Mesodermal cell (in vitro differentiated cells): Measurements from ENCODE around the gene SLC6A13.

Experiments
- H3K27ac ChIP-seq: 2 replicates; pipeline ENCODE4 v1.7.0; 2013; ENCODE audit warnings: mild to moderate bottlenecking, low read depth, low read length, moderate library complexity; ENCODE audit not compliant: severe bottlenecking
- H3K36me3 ChIP-seq: 2 replicates; pipeline ENCODE4 v1.7.1; 2013; ENCODE audit warnings: mild to moderate bottlenecking, low read length, moderate library complexity; ENCODE audit not compliant: control insufficient read depth, insufficient read depth
- H3K4me1 ChIP-seq: one replicate; pipeline ENCODE4 v1.7.1; 2013; ENCODE audit warnings: mild to moderate bottlenecking, low read length; ENCODE audit not compliant: insufficient read depth, control insufficient read depth, poor library complexity, severe bottlenecking
- H3K4me3 ChIP-seq: 2 replicates; pipeline ENCODE4 v1.7.0; 2013; ENCODE audit warnings: low read length, control low read depth, mild to moderate bottlenecking; ENCODE audit not compliant: insufficient read depth, poor library complexity, severe bottlenecking; ENCODE audit errors: extremely low read depth
- H3K9me3 ChIP-seq: 2 replicates; pipeline ENCODE4 v1.7.1; 2013; ENCODE audit warnings: mild to moderate bottlenecking, low read length, moderate library complexity; ENCODE audit not compliant: control insufficient read depth
- WGBS, 2 experiments: methylation state at CpG; one replicate each; pipeline ENCODE4 v1.1.5; 2013; ENCODE audit warnings: missing lambda C conversion rate in 2 of 2; ENCODE audit not compliant: insufficient coverage in 2 of 2; 5-methylcytosine and 5-hydroxymethylcytosine counted together

Gene SLC6A13

GRCh38 chr12:227286-227915 is 35.2 kb downstream of the SLC6A13 start:
- no peaks in the 10 kb centered on the region for H3K9me3 ChIP-seq
- no peak overlapping the region for H3K27ac ChIP-seq
- WGBS, 2 experiments: 73 to 100% methylated on average over 2 to 3 of the region's 7 CpGs
- H3K36me3 ChIP-seq: no peaks in the 10 kb centered on the region
- no peaks in the 10 kb centered on the region for H3K4me1 ChIP-seq
- no peak overlapping the region for H3K4me3 ChIP-seq

- Histone ChIP-seq H3K36me3 (no peaks in the 10 kb centered on the region), H3K4me1 (no peaks in the 10 kb centered on the region), H3K27ac (no peak overlapping the region), H3K4me3 (no peak overlapping the region), H3K9me3 (no peaks in the 10 kb centered on the region)
- WGBS, 2 experiments: 81 to 90% methylated on average over 13 of the region's 14 CpGs
Measured at GRCh38 chr12:226401-226800, 36.2 kb downstream of the SLC6A13 start.

- Histone ChIP-seq H3K36me3 (no peaks in the 10 kb centered on the region), H3K27ac (no peak overlapping the region), H3K4me3 (no peak overlapping the region), H3K9me3 (no peaks in the 10 kb centered on the region), H3K4me1 (no peaks in the 10 kb centered on the region)
- 88 to 94% methylated on average over 18 of the region's 18 CpGs for WGBS, 2 experiments
Measured at GRCh38 chr12:225012-225411, 37.6 kb downstream of the SLC6A13 start.

- WGBS, 2 experiments: 96 to 98% methylated on average over 8 of the region's 9 CpGs
- H3K4me1 ChIP-seq: no peaks in the 10 kb centered on the region
- no peak overlapping the region for H3K27ac ChIP-seq
- H3K4me3 ChIP-seq: no peak overlapping the region
- H3K36me3 ChIP-seq: no peaks in the 10 kb centered on the region
- H3K9me3 ChIP-seq: no peaks in the 10 kb centered on the region
Measured at GRCh38 chr12:224330-224729, 38.3 kb downstream of the SLC6A13 start.

- Histone ChIP-seq H3K27ac (no peak overlapping the region), H3K4me1 (no peaks in the 10 kb centered on the region), H3K4me3 (no peak overlapping the region), H3K36me3 (no peaks in the 10 kb centered on the region), H3K9me3 (no peaks in the 10 kb centered on the region)
- WGBS, 2 experiments: 66 to 86% methylated on average over 5 to 11 of the region's 11 CpGs
Measured at GRCh38 chr12:223841-224240, 38.8 kb downstream of the SLC6A13 start.

GRCh38 chr12:221736-222135 is 40.9 kb downstream of the SLC6A13 start:
- no peaks in the 10 kb centered on the region for H3K4me1 ChIP-seq
- no peak overlapping the region for H3K4me3 ChIP-seq
- H3K36me3 ChIP-seq: no peaks in the 10 kb centered on the region
- H3K9me3 ChIP-seq: no peaks in the 10 kb centered on the region
- WGBS, 2 experiments: 92 to 94% methylated on average over 5 to 6 of the region's 6 CpGs
- no peak overlapping the region for H3K27ac ChIP-seq

- 91 to 98% methylated on average over 8 to 16 of the region's 19 CpGs for WGBS, 2 experiments
- Histone ChIP-seq H3K36me3 (no peaks in the 10 kb centered on the region), H3K4me3 (no peak overlapping the region), H3K4me1 (no peaks in the 10 kb centered on the region), H3K9me3 (no peaks in the 10 kb centered on the region), H3K27ac (no peak overlapping the region)
Measured at GRCh38 chr12:220946-221550, 41.6 kb downstream of the SLC6A13 start.

- Histone ChIP-seq H3K27ac (no peak overlapping the region), H3K9me3 (no peaks in the 10 kb centered on the region), H3K4me1 (no peaks in the 10 kb centered on the region), H3K36me3 (no peaks in the 10 kb centered on the region), H3K4me3 (no peak overlapping the region)
- WGBS, 2 experiments: 75 to 85% methylated on average over 2 to 6 of the region's 6 CpGs
Measured at GRCh38 chr12:220491-220890, 42.1 kb downstream of the SLC6A13 start.

- H3K4me1 ChIP-seq: no peaks in the 10 kb centered on the region
- H3K36me3 ChIP-seq: no peaks in the 10 kb centered on the region
- WGBS, 2 experiments: 9% methylated on average over 8 to 9 of the region's 17 CpGs
- no peak overlapping the region for H3K27ac ChIP-seq
- H3K9me3 ChIP-seq: no peaks in the 10 kb centered on the region
- H3K4me3 ChIP-seq: no peak overlapping the region
Measured at GRCh38 chr12:219891-220352, 42.7 kb downstream of the SLC6A13 start.

GRCh38 chr12:218728-219590 is 43.7 kb downstream of the SLC6A13 start:
- peaks cover 5% of the 10 kb centered on the region for H3K4me1 ChIP-seq
- no peaks in the 10 kb centered on the region for H3K9me3 ChIP-seq
- H3K4me3 ChIP-seq: no peak overlapping the region
- H3K27ac ChIP-seq: no peak overlapping the region
- no peaks in the 10 kb centered on the region for H3K36me3 ChIP-seq
- 89 to 92% methylated on average over 26 to 28 of the region's 30 CpGs for WGBS, 2 experiments
